Suppressor macrophage (primary cell): ENCODE measurements around the gene CYP4A11.
"Not testable (repeated sequence)": the region's sequence is repeated elsewhere in the genome, so short reads cannot be mapped to it uniquely, and the experiment has no call there.

Source experiments
- DNase-seq, 4 experiments: peaks; one replicate each; pipeline ENCODE4 v3.0.0-alpha.2; 2020 to 2022

Gene CYP4A11

DNA sequence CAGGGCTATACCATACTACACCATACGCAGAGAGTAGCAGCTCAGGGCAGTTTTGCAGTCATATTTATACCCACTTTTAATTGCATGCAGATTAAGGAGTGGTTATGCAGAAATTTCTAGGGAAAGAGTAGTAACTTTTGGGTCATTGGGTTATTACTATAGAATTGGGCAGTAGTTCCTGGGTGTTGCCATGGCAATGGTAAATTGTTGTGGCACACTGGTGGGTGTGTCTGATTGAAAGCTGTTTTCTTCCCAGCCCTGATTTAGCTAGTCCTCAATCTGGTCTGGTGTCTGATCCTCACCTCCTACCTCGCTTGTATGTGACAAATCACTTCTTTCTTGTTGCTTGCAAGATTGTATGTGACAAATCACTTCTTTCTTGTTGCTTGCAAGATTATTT lies 30.5 kb downstream of the CYP4A11 start:
- no peak for DNase-seq

DNA sequence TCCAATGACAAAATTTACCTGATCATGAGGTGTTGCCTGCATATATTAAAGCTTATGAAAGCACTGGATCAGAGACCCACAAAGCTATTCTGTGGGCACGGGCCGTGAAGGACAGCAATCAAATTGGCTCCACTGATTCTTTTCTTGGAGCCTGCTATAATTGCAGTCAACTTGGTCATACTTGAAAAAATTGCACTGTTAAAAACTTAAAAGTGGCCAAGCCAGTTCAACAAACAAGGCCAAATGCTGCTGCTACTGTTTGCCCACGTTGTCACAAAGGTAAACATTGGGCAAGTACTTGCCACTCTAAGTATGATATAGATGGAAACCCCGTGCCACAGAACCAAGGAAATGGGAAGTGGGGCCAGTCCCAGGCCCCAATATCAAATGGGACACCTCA lies 37.8 kb downstream of the CYP4A11 start:
- DNase-seq, result no peak

DNA sequence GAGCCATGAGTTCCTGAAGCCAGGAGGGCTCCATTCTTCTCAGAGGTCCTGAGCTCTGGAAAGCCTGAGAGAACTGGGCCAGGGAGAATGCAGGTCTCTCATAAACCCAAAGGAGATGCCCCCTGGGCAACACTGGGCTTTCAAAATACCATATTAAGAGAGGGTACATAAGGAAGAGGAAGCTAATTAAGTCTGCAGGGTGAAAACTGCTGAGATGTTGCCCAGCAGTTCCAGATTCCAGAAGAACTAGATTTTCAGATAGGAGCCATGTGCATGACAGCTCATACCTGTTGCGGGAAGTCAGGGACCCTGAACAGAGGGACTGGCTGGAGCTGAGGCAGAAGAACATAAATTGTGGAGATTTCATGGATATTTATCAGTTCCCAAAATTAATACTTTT lies 40.9 kb downstream of the CYP4A11 start:
- DNase-seq, result no peak

DNA sequence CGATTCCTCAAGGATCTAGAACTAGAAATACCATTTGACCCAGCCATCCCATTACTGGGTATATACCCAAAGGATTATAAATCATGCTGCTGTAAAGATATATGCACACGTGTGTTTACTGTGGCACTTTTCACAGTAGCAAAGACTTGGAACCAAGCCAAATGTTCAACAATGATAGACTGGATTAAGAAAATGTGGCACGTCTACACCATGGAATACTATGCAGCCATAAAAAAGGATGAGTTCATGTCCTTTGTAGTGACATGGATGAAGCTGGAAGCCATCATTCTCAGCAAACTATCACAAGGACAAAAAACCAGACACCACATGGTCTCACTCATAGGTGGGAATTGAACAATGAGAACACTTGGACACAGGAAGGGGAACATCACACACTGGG lies 59.6 kb downstream of the CYP4A11 start:
- DNase-seq, result not testable (repeated sequence)
